Activated CD4-positive, CD25-positive, alpha-beta regulatory T cell treated with anti-CD3 and anti-CD28 coated beads, Interleukin-2, amount 50 U/mL, for 24 hours (primary cell): ENCODE data around the gene PGAM4.
"Not testable (repeated sequence)": the region's sequence is repeated elsewhere in the genome, so short reads cannot be mapped to it uniquely, and the experiment has no call there.

Source experiments
- ATAC-seq, 2 donors: fragments of 150-1000 bp; cut with Tn5 transposase; one replicate each; pipeline ENCODE4 v1.10.0; 2021; ENCODE audit warnings: mild to moderate bottlenecking in 1 of 2, moderate library complexity in 1 of 2

Gene PGAM4

DNA sequence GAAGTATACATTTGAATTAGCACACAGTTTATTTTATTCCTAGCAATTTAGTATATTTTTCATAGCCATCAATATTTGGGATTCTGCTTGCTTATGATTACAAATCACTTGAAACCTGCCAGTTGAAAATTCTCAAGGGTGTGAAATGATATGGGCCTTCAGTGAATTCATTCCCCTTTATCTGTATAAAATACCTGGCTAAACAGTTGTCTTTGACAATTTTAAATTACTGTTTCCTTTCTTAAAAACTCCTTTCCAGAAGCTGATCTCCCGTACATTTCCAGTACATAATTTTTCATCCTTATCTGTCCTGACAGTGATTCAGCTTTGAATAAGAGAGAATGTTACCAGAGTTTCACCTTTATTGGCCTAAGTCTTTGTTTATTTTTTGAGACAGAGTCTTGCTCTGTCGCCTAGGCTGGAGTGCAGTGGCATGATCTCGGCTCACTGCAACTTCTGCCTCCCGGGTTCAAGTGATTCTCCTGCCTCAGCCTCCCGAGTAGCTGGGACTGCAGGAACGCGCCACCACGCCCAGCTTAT lies 45.0 kb downstream of the PGAM4 start:
- ATAC-seq: no peak

- ATAC-seq: no peak
Observed at GRCh38 chrX:77922787-77923186, 46.7 kb downstream of the PGAM4 start.

DNA sequence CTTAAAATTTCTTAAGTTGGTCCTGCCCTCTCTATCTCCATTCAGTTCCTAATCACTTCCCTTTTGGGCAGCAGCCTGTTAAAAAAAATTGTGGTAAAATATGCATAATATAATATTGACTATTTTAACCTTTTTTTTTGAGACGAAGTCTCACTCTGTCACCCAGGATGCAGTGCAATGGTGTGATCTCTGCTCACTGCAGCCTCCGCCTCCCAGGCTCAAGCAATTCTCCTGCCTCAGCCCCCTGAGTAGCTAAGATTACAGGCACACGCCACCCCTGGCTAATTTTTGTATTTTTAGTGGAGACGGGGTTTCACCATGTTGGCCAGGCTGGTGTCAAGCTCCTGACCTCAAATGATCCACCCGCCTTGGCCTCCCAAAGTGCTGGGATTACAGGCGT lies 50.1 kb downstream of the PGAM4 start:
- ATAC-seq: not testable (repeated sequence)

- no peak for ATAC-seq
Observed at GRCh38 chrX:77918568-77918967, 50.9 kb downstream of the PGAM4 start.
